ENCODE data around the gene SSC5D.
A peak's percentile ranks its signal among the peaks of the same experiment; 100 is the strongest.

SSC5D gene

GRCh38 chr19:55449469-55449868, 38.8 kb upstream of the SSC5D start:
- Histone ChIP-seq H3K4me1 (ENCODE audit: insufficient read depth, low read length) (peaks cover 21% of the 10 kb centered on the region), H2AFZ (ENCODE audit: low read depth, low read length) (no peak overlapping the region), H3K4me3 (ENCODE audit: low read length) (no peak overlapping the region), H3K36me3 (ENCODE audit: insufficient read depth, low read length) (no peaks in the 10 kb centered on the region), H3K9me3 (ENCODE audit: low read length) (no peaks in the 10 kb centered on the region), H3K27me3 (ENCODE audit: insufficient read depth, low read length) (peaks cover 11% of the 10 kb centered on the region)

GRCh38 chr19:55451163-55451964, 36.9 kb upstream of the SSC5D start:
- peak overlapping the region; percentile 64 for H2AFZ ChIP-seq (ENCODE audit: low read depth, low read length)
- no peaks in the 10 kb centered on the region for H3K9me3 ChIP-seq (ENCODE audit: low read length)
- H3K36me3 ChIP-seq (ENCODE audit: insufficient read depth, low read length): peaks cover 2% of the 10 kb centered on the region
- peaks cover 21% of the 10 kb centered on the region for H3K4me1 ChIP-seq (ENCODE audit: insufficient read depth, low read length)
- H3K27me3 ChIP-seq (ENCODE audit: insufficient read depth, low read length): no peaks in the 10 kb centered on the region
- peak overlapping the region; percentile 53 for H3K4me3 ChIP-seq (ENCODE audit: low read length)

- peaks cover 21% of the 10 kb centered on the region for H3K4me1 ChIP-seq (ENCODE audit: insufficient read depth, low read length)
- peak overlapping the region; percentile 53 for H3K4me3 ChIP-seq (ENCODE audit: low read length)
- no peaks in the 10 kb centered on the region for H3K9me3 ChIP-seq (ENCODE audit: low read length)
- no peaks in the 10 kb centered on the region for H3K27me3 ChIP-seq (ENCODE audit: insufficient read depth, low read length)
- H3K36me3 ChIP-seq (ENCODE audit: insufficient read depth, low read length): peaks cover 2% of the 10 kb centered on the region
- H2AFZ ChIP-seq (ENCODE audit: low read depth, low read length): peak overlapping the region; percentile 64
Measured at GRCh38 chr19:55451965-55452748, 36.1 kb upstream of the SSC5D start.

DNA sequence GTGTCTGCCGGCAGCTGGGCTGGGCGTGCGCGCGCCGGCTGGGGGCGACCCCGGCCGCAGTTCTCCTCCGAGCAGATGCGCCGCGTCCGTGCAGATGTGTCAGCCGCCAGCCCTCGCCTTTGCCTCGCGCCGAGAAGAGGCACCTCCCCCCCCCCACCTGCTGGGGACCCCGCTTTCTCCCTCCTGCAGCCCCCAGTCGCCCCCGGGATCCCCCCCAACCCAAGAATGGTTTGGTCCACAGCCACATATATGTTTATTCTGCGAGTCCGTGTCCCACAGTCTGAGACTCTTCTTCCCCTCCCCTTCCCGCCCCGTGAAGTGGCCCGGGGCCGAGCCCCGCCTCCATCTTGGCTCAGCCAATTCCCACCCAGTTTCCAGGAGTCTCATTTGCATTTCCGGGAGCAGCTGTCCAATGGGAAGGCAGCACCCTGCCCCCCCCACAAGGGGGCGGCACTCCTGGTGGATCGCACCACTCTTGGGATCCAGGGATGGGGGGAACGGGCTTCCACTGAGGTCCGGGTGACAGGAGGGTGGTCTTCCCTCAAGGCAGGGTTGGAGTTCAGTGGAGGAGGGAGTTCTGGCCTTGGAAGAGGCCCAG, 35.4 kb upstream of the SSC5D start:
- Histone ChIP-seq H3K27me3 (ENCODE audit: insufficient read depth, low read length) (no peaks in the 10 kb centered on the region), H3K4me3 (ENCODE audit: low read length) (no peak overlapping the region), H3K9me3 (ENCODE audit: low read length) (no peaks in the 10 kb centered on the region), H3K4me1 (ENCODE audit: insufficient read depth, low read length) (peaks cover 21% of the 10 kb centered on the region), H2AFZ (ENCODE audit: low read depth, low read length) (no peak overlapping the region), H3K36me3 (ENCODE audit: insufficient read depth, low read length) (peaks cover 2% of the 10 kb centered on the region)

DNA sequence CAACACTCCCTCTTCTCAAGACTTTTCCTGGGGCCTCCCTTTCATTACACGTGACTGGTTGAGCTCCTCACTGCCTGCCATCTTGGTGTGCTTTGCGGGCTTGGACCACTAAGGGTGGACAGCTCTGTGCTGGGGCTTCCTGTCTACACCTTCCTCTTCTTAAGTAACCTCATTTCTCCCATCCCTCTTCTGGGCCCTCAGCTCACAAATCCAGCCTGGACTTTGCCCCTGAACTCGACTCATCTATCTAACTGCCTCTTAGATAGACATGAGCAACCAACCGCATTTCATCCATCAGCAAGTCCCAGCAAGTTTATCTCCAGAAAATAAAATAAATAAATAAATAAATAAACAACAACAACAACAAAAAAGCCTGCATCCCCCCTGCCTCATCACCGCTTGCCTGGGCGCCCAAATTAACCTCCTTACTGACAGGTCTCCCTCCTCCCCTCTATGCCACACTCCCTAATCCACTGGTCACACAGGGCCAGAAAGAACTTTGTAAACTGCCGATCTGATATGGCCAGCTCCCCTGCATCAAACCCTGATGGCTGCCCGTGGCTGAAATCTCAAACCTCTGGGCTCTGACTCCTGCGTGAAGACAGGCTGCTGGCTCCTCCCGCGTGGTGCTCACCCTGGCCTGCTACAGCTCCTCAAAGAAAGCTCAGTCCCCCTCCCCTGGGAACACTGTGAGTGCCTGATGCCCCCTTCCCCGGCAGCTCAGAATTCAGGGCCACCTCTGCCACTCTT, 34.5 kb upstream of the SSC5D start:
- Histone ChIP-seq H3K4me1 (ENCODE audit: insufficient read depth, low read length) (peaks cover 25% of the 10 kb centered on the region), H3K9me3 (ENCODE audit: low read length) (no peaks in the 10 kb centered on the region), H2AFZ (ENCODE audit: low read depth, low read length) (no peak overlapping the region), H3K4me3 (ENCODE audit: low read length) (no peak overlapping the region), H3K27me3 (ENCODE audit: insufficient read depth, low read length) (no peaks in the 10 kb centered on the region), H3K36me3 (ENCODE audit: insufficient read depth, low read length) (peaks cover 2% of the 10 kb centered on the region)

DNA sequence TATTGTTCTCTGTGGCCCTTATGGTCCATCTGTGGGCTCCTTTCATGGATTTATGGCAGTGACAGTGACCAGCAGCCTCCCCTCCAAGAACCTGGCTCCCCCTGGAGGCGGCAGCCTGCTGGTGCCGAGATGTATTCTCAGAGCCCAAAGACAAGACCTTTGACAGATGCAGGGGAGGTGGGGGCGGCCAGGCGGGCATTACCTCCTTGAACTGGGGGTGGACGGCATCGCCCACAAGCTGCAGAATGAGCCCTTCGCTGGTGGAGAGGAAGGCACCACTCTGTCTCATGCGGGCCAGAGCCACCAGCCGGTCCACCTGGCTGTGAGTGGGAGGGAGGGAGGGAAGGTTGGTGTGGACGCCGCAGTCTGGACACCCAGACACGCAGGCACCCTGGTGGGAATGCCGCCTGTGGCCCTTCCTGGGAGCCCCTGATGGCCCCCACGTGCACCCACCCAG, 33.4 kb upstream of the SSC5D start:
- Histone ChIP-seq H2AFZ (ENCODE audit: low read depth, low read length) (no peak overlapping the region), H3K27me3 (ENCODE audit: insufficient read depth, low read length) (no peaks in the 10 kb centered on the region), H3K9me3 (ENCODE audit: low read length) (no peaks in the 10 kb centered on the region), H3K4me3 (ENCODE audit: low read length) (no peak overlapping the region), H3K36me3 (ENCODE audit: insufficient read depth, low read length) (peaks cover 2% of the 10 kb centered on the region), H3K4me1 (ENCODE audit: insufficient read depth, low read length) (peaks cover 26% of the 10 kb centered on the region)

DNA sequence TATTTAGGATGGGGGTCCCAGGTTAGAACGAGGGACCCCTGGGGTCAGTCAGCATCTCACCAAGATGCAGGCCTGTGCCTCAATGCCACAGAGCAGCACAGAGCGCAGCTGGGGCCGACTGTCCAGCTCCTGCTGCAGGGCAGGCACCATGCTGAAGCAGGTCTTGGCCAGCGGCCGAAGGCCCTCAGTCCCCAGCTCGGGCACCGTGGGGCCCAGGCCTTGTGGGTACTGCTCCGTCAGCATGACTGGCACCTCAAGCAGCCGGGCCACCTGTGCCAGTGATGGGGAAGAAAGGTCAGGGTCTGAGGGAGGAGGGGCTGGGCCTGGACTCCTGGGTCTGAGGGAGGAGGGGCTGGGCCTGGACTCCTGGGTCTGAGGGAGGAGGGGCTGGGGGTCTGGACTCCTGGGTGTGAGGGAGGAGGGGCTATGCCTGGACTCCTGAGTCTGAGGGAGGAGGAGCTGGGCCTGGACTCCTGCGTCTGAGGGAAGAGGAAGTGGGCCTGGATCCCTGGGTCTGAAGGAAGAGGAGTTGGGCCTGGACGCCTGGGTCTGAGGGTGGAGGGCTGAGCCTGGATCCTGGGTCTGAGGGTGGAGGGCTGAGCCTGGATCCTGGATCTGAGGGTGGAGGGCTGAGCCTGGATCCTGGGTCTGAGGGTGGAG, 32.5 kb upstream of the SSC5D start:
- Histone ChIP-seq H3K4me1 (ENCODE audit: insufficient read depth, low read length) (peaks cover 30% of the 10 kb centered on the region), H3K36me3 (ENCODE audit: insufficient read depth, low read length) (peaks cover 2% of the 10 kb centered on the region), H3K27me3 (ENCODE audit: insufficient read depth, low read length) (no peaks in the 10 kb centered on the region), H3K4me3 (ENCODE audit: low read length) (no peak overlapping the region), H2AFZ (ENCODE audit: low read depth, low read length) (no peak overlapping the region), H3K9me3 (ENCODE audit: low read length) (no peaks in the 10 kb centered on the region)

- Histone ChIP-seq H3K4me1 (ENCODE audit: insufficient read depth, low read length) (peaks cover 32% of the 10 kb centered on the region), H3K4me3 (ENCODE audit: low read length) (no peak overlapping the region), H3K9me3 (ENCODE audit: low read length) (no peaks in the 10 kb centered on the region), H3K27me3 (ENCODE audit: insufficient read depth, low read length) (no peaks in the 10 kb centered on the region), H2AFZ (ENCODE audit: low read depth, low read length) (no peak overlapping the region), H3K36me3 (ENCODE audit: insufficient read depth, low read length) (peaks cover 2% of the 10 kb centered on the region)
Measured at GRCh38 chr19:55456347-55456746, 31.9 kb upstream of the SSC5D start.

DNA sequence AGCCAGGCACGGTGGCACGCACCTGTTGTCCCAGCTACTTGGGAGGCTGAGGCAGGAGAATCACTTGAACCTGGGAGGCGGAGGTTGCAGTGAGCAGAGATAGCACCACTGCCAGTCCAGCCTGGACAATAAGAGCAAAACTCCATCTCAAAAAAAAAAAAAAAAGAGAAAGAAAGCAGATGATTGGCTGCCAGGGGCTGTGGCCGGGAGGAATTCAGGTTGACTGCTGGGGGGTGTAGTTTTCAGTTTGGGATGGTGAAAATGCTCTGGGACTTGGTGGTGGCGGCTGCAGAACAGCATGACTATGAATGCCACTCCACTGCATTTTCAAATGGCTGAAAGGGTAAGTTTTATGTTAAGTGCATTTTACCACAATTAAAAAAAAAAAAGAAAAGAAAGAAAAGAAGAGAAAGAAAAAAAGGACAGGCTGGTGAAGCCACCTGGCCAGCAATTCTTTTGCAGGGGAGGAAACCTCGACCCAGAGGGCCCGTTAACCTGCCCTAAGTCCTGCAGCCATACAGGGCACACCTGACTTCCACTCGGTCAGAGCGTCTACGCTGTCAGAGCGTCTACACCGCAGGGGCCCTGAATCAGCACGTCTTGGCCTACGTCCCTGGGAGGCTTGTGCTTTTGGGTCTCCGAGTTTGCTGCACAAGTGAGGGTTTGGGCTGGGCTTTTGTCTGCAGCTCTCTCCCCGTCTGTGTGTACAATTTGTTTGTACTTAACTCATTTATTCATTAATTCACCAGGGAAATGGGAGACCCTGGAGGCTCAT, 30.4 kb upstream of the SSC5D start:
- H3K27me3 ChIP-seq (ENCODE audit: insufficient read depth, low read length): no peaks in the 10 kb centered on the region
- H3K4me3 ChIP-seq (ENCODE audit: low read length): no peak overlapping the region
- no peaks in the 10 kb centered on the region for H3K9me3 ChIP-seq (ENCODE audit: low read length)
- peaks cover 28% of the 10 kb centered on the region for H3K4me1 ChIP-seq (ENCODE audit: insufficient read depth, low read length)
- H3K36me3 ChIP-seq (ENCODE audit: insufficient read depth, low read length): peaks cover 2% of the 10 kb centered on the region
- H2AFZ ChIP-seq (ENCODE audit: low read depth, low read length): no peak overlapping the region

GRCh38 chr19:55459551-55459949, 28.7 kb upstream of the SSC5D start:
- Histone ChIP-seq H3K4me1 (ENCODE audit: insufficient read depth, low read length) (peaks cover 28% of the 10 kb centered on the region), H3K27me3 (ENCODE audit: insufficient read depth, low read length) (peaks cover 11% of the 10 kb centered on the region), H3K4me3 (ENCODE audit: low read length) (peak overlapping the region; percentile 83), H3K36me3 (ENCODE audit: insufficient read depth, low read length) (peaks cover 2% of the 10 kb centered on the region), H3K9me3 (ENCODE audit: low read length) (no peaks in the 10 kb centered on the region), H2AFZ (ENCODE audit: low read depth, low read length) (no peak overlapping the region)

GRCh38 chr19:55459950-55460657, 28.1 kb upstream of the SSC5D start:
- peak overlapping the region; percentile 83 for H3K4me3 ChIP-seq (ENCODE audit: low read length)

More at GRCh38 chr19:55459950-55460657, 28.1 kb upstream of the SSC5D start:
- H3K27me3 ChIP-seq (ENCODE audit: insufficient read depth, low read length): peaks cover 11% of the 10 kb centered on the region
- H3K4me1 ChIP-seq (ENCODE audit: insufficient read depth, low read length): peaks cover 28% of the 10 kb centered on the region
- peaks cover 2% of the 10 kb centered on the region for H3K36me3 ChIP-seq (ENCODE audit: insufficient read depth, low read length)
- H2AFZ ChIP-seq (ENCODE audit: low read depth, low read length): no peak overlapping the region
- no peaks in the 10 kb centered on the region for H3K9me3 ChIP-seq (ENCODE audit: low read length)
